Thoracic aorta (tissue), 2 donors: ENCODE results near the gene PTPRM. TPM values are rescaled to one million over a fixed set of nuclear protein-coding genes. Genes with fewer than 3 reads are reported as not detected.

Experiments
- ATAC-seq: fragments of 150-250 bp; one replicate; pipeline ENCODE4 v1.8.0; 2017; ENCODE audit warnings: low read depth; ENCODE audit not compliant: insufficient number of reproducible peaks, low FRiP score
- DNase-seq: peaks from one replicate; pipeline ENCODE4 v3.0.0-alpha.2; 2020; ENCODE audit warnings: low spot score
- H3K27ac ChIP-seq, 2 donors: fragments of 200-600 bp; sonication (generic); 1 replicate in 1 of 2; 2 replicates in 1 of 2; pipeline ENCODE4 v1.5.1; 2016; ENCODE audit warnings: mild to moderate bottlenecking in 2 of 2, moderate library complexity in 2 of 2
- H3K27me3 ChIP-seq: fragments of 200-600 bp; sonication (generic); replicated peaks from 2 replicates; pipeline ENCODE4 v1.6.0; 2016; ENCODE audit warnings: mild to moderate bottlenecking; ENCODE audit not compliant: insufficient read depth
- H3K36me3 ChIP-seq: fragments of 200-600 bp; sonication (generic); one replicate; pipeline ENCODE4 v1.5.1; 2016
- H3K4me1 ChIP-seq, 2 donors: fragments of 200-600 bp; sonication (generic); 1 replicate in 1 of 2; 2 replicates in 1 of 2; pipeline versions ENCODE4 v1.5.1 to v1.6.0; 2016; ENCODE audit warnings: low read depth in 2 of 2, mild to moderate bottlenecking in 1 of 2; ENCODE audit not compliant: control insufficient read depth in 1 of 2
- H3K4me3 ChIP-seq: fragments of 200-600 bp; sonication (generic); 2 replicates; pipeline ENCODE4 v1.5.1; 2016; ENCODE audit warnings: mild to moderate bottlenecking
- H3K9me3 ChIP-seq: fragments of 200-600 bp; sonication (generic); 2 replicates; pipeline ENCODE4 v1.5.1; 2016
- CTCF ChIP-seq: fragments of 200-600 bp; sonication (generic); IDR thresholded peaks from one replicate; pipeline ENCODE4 v1.5.1; 2019; ENCODE audit warnings: antibody characterized with exemption
- total RNA-seq, 2 donors: library from RNA; depleted of rRNA; stranded (reverse); fragments of >200 nt; gene quantifications; one replicate each; pipeline versions ENCODE4 v1.1.0 to v1.2.3, GENCODE V29; 2016

PTPRM gene
- total RNA-seq, 2 donors from 2014 or later: 90.3 to 102 TPM

- Histone ChIP-seq H3K4me1 (no peaks in the 10 kb centered on the region), H3K36me3 (no peaks in the 10 kb centered on the region), H3K4me3 (no peak overlapping the region), H3K9me3 (no peaks in the 10 kb centered on the region), H3K27me3 (no peaks in the 10 kb centered on the region), H3K27ac (no peak overlapping the region)
- TF ChIP-seq CTCF: no peak
- DNase-seq (no peak), ATAC-seq (no peak)
Measured at GRCh38 chr18:8081872-8082553, 514.9 kb downstream of the PTPRM start.

- Histone ChIP-seq H3K27me3 (no peaks in the 10 kb centered on the region), H3K9me3 (no peaks in the 10 kb centered on the region), H3K27ac (no peak overlapping the region), H3K36me3 (no peaks in the 10 kb centered on the region), H3K4me3 (no peak overlapping the region), H3K4me1 (no peaks in the 10 kb centered on the region)
- ATAC-seq (no peak), DNase-seq (no peak)
- TF ChIP-seq CTCF: no peak
Measured at GRCh38 chr18:8084160-8084559, 517.0 kb downstream of the PTPRM start.

GRCh38 chr18:8088626-8089025, 521.5 kb downstream of the PTPRM start:
- no peaks in the 10 kb centered on the region for H3K27me3 ChIP-seq
- H3K27ac ChIP-seq: no peak overlapping the region
- no peak overlapping the region for H3K4me3 ChIP-seq
- no peaks in the 10 kb centered on the region for H3K36me3 ChIP-seq
- no peak for TF ChIP-seq CTCF
- H3K9me3 ChIP-seq: no peaks in the 10 kb centered on the region
- ATAC-seq (no peak), DNase-seq (no peak)
- peaks cover 3 to 9% of the 10 kb centered on the region in 2 donors for H3K4me1 ChIP-seq

- Histone ChIP-seq H3K36me3 (no peaks in the 10 kb centered on the region), H3K9me3 (no peaks in the 10 kb centered on the region), H3K27ac (no peak overlapping the region), H3K4me1 (peaks cover 3 to 9% of the 10 kb centered on the region in 2 donors), H3K4me3 (no peak overlapping the region), H3K27me3 (no peaks in the 10 kb centered on the region)
- DNase-seq (no peak), ATAC-seq (no peak)
- no peak for TF ChIP-seq CTCF
Measured at GRCh38 chr18:8091035-8091434, 523.9 kb downstream of the PTPRM start.

GRCh38 chr18:8095947-8096570, 528.9 kb downstream of the PTPRM start:
- ATAC-seq (no peak), DNase-seq (no peak)
- Histone ChIP-seq H3K36me3 (no peaks in the 10 kb centered on the region), H3K9me3 (no peaks in the 10 kb centered on the region), H3K27ac (no peak overlapping the region), H3K4me1 (no peaks in the 10 kb centered on the region), H3K4me3 (no peak overlapping the region), H3K27me3 (no peaks in the 10 kb centered on the region)
- TF ChIP-seq CTCF: no peak
